Body of pancreas (tissue), 4 donors: ENCODE results near the gene AK3. TPM values are rescaled to one million over a fixed set of nuclear protein-coding genes. Genes with fewer than 3 reads are reported as not detected.
"Not testable (repeated sequence)": the region's sequence is repeated elsewhere in the genome, so short reads cannot be mapped to it uniquely, and the experiment has no call there.

Experiments
- ATAC-seq: fragments of 150-250 bp; one replicate; pipeline ENCODE4 v1.9.1; 2016
- DNase-seq, 4 donors: peaks; one replicate each; pipeline ENCODE4 v3.0.0-alpha.2; 2019
- H3K27ac ChIP-seq, 4 donors: fragments of 200-600 bp; sonication (generic); 1 replicate in 3 of 4; 2 replicates in 1 of 4; pipeline versions ENCODE4 v1.5.1 to v1.6.1; 2016 to 2019; ENCODE audit warnings: mild to moderate bottlenecking in 1 of 4, mixed read lengths in 1 of 4, moderate library complexity in 1 of 4
- H3K27me3 ChIP-seq, 2 donors: fragments of 200-600 bp; sonication (generic); one replicate each; pipeline ENCODE4 v1.6.0; 2016; ENCODE audit warnings: mild to moderate bottlenecking in 1 of 2
- H3K36me3 ChIP-seq, 2 donors: fragments of 200-600 bp; sonication (generic); replicated peaks in 1 of 2; 2 replicates each; pipeline ENCODE4 v1.5.1; 2016; ENCODE audit warnings: low read depth in 2 of 2; ENCODE audit not compliant: insufficient read depth in 1 of 2
- H3K4me1 ChIP-seq: fragments of 200-600 bp; sonication (generic); one replicate; pipeline ENCODE4 v1.6.0; 2016
- H3K4me3 ChIP-seq, 2 donors: fragments of 200-600 bp; sonication (generic); 1 replicate in 1 of 2; 2 replicates in 1 of 2; pipeline ENCODE4 v1.5.1; 2016 to 2019
- H3K9me3 ChIP-seq, 3 donors: fragments of 200-600 bp; sonication (generic); 1 replicate in 2 of 3; 2 replicates in 1 of 3; pipeline ENCODE4 v1.5.1; 2016
- POLR2A ChIP-seq, 3 donors: fragments of 450-650 bp; IDR thresholded peaks; one replicate each; pipeline ENCODE4 v1.6.1; 2016; ENCODE audit warnings: antibody characterized with exemption in 3 of 3, mild to moderate bottlenecking in 2 of 3
- WGBS, 2 donors: methylation state at CpG; one replicate each; pipeline ENCODE4 v1.1.5; 2017; 5-methylcytosine and 5-hydroxymethylcytosine counted together
- intact Hi-C: fragments of 100-400 bp; cut with DNase I; formaldehyde crosslinking; loops from one replicate; pipeline ENCODE4 v1.15.1; 2023
- total RNA-seq, 2 donors: library from RNA; depleted of rRNA; stranded (reverse); fragments of >200 nt; gene quantifications; one replicate each; pipeline ENCODE4 v1.1.0, GENCODE V29; 2016
- TF ChIP-seq, protein P1 (sequence below), 7 experiments: fragments of 450-650 bp in 4 of 7; fragments of 200-600 bp in 3 of 7; sonication (generic) in 3 of 7; IDR thresholded peaks; one replicate each; pipeline ENCODE4 v1.5.1; 2016 to 2019; ENCODE audit warnings: antibody characterized with exemption in 7 of 7

The AK3 gene
- total RNA-seq, 2 donors from 2014 or later = 46.4 to 47.5 TPM

DNA sequence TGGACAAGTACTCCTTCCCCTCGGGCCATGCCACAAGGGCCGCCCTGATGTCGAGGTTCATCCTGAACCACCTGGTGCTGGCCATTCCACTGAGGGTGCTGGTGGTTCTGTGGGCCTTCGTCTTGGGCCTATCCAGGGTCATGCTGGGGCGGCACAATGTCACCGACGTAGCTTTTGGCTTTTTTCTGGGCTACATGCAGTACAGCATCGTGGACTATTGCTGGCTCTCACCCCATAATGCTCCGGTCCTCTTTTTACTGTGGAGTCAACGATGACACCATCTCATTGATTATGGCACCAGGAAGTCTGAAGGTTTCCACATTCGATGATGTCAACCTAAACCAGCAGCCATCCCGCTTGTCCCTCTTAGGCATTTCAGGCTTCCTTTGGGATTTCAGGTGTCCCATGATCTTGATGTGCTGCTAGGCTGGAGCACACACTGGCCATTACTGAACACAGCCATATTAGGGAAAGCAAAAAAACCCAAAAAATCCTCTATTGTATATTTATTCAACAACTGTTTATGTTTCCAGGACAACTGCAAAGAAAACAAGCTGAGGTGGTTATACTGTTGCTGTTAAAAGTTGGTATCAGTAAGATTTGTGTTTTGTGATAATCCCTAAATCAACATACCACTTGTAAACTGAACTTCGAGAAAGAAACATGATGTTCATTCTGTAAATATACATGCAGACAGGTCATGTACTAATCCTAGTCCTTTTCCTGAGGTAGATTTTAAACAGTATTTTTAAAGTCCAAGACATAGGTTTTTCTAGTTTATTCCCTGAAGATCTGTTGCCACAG is 77.8 kb downstream of the AK3 start:
- peak in 3 of 4 donors; percentile 36 to 65 (median 42) for DNase-seq

DNA sequence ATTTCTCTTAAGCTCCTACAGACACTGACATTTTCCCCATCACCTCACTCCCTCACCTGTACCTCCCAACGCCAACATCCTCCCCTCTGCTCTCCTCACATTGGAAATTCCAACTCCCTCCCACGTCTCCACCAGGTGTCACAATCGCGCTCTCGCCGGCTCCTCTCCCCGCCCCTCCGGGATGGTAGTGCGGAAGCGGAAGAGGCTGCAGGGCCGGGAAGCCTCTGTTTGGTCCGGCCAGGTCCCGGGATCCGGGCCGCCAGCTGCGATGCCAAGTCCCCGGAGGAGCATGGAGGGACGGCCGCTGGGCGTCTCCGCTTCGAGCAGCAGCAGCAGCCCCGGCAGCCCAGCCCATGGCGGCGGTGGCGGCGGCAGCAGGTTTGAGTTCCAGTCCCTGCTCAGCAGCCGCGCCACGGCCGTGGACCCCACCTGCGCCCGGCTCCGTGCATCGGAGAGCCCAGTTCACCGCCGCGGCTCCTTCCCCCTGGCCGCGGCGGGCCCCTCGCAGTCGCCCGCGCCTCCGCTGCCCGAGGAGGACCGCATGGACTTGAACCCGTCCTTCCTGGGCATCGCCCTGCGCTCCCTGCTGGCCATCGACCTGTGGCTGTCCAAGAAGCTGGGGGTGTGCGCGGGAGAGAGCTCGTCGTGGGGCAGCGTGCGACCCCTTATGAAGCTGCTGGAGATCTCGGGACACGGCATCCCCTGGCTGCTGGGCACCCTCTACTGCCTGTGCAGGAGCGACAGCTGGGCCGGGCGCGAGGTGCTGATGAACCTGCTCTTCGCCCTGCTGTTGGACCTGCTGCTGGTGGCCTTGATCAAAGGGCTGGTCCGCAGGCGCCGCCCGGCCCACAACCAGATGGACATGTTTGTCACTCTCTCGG is 78.7 kb downstream of the AK3 start, which contains the start of gene PLPP6:
TSS of gene PLPP6 (plus strand) at position 187 of the 881 bp plus-strand sequence. CDS start at position 269, 82 bp downstream.
- intact Hi-C loops = no loop called here
- Histone ChIP-seq H3K27ac (peak within 1 kb of the TSS; percentile 77 to 98 (median 94)), H3K27me3 (no peaks in the 10 kb centered on the region), H3K36me3 (no peaks in the 10 kb centered on the region), H3K4me1 (peaks cover 62% of the 10 kb centered on the region), H3K4me3 (peak within 1 kb of the TSS; percentile 39 to 72), H3K9me3 (no peaks in the 10 kb centered on the region)
- peak; percentile 84 to 94 (median 93) for TF ChIP-seq POLR2A (IDR thresholded peaks at IDR 0.05)
- TF ChIP-seq, protein P1, sequence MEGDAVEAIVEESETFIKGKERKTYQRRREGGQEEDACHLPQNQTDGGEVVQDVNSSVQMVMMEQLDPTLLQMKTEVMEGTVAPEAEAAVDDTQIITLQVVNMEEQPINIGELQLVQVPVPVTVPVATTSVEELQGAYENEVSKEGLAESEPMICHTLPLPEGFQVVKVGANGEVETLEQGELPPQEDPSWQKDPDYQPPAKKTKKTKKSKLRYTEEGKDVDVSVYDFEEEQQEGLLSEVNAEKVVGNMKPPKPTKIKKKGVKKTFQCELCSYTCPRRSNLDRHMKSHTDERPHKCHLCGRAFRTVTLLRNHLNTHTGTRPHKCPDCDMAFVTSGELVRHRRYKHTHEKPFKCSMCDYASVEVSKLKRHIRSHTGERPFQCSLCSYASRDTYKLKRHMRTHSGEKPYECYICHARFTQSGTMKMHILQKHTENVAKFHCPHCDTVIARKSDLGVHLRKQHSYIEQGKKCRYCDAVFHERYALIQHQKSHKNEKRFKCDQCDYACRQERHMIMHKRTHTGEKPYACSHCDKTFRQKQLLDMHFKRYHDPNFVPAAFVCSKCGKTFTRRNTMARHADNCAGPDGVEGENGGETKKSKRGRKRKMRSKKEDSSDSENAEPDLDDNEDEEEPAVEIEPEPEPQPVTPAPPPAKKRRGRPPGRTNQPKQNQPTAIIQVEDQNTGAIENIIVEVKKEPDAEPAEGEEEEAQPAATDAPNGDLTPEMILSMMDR (IDR thresholded peaks at IDR 0.05) = peak; percentile 45 to 87 (median 79)
- peak; percentile 88 for ATAC-seq
- DNase-seq = peak; percentile 92 to 93 (median 92)
- WGBS, 2 donors = 0 to 6% methylated on average over 16 to 69 of the region's 70 CpGs

More for the DNA sequence above, 77.8 kb downstream of the AK3 start:
- H3K4me1 ChIP-seq = peaks cover 53% of the 10 kb centered on the region
- H3K9me3 ChIP-seq = no peaks in the 10 kb centered on the region
- H3K4me3 ChIP-seq = peak overlapping the region; percentile 39 to 72
- no peaks in the 10 kb centered on the region for H3K27me3 ChIP-seq
- intact Hi-C loops = no loop called here
- 19 to 22% methylated on average over 13 of the region's 13 CpGs for WGBS, 2 donors
- peak overlapping the region; percentile 77 to 98 (median 94) for H3K27ac ChIP-seq
- TF ChIP-seq, protein P1 (IDR thresholded peaks at IDR 0.05) = no peak
- peak in 2 of 3 donors; percentile 62 to 74 for TF ChIP-seq POLR2A (IDR thresholded peaks at IDR 0.05)
- H3K36me3 ChIP-seq = no peaks in the 10 kb centered on the region
- peak; percentile 63 for ATAC-seq

DNA sequence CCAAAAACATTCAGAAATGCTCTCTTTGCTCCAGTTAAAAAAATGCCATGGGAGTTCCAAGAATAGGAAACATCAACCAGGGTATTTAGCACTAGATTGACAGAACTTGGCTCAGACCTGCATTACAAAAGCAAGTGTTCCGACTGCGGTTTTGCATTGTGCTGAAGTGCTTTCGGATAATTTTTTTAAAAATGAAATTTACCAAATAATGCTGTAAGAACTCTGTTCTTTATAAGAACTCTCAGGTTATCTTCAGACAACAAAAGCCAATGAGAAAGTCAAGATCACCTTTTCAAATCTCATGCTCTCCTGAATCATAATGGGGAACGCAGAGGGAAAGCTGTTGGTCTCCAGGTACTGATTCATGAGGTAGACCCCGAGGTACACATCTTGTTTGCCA is 79.4 kb downstream of the AK3 start:
- H3K36me3 ChIP-seq = no peaks in the 10 kb centered on the region
- H3K27ac ChIP-seq = peak overlapping the region; percentile 77 to 98 (median 94)
- peaks cover 59% of the 10 kb centered on the region for H3K4me1 ChIP-seq
- intact Hi-C loops = no loop called here
- no peaks in the 10 kb centered on the region for H3K9me3 ChIP-seq
- 1 to 4% methylated on average over 5 of the region's 5 CpGs for WGBS, 2 donors
- ATAC-seq (no peak), DNase-seq (no peak)
- TF ChIP-seq, protein P1 (IDR thresholded peaks at IDR 0.05) = no peak
- TF ChIP-seq POLR2A (IDR thresholded peaks at IDR 0.05) = no peak
- H3K27me3 ChIP-seq = no peaks in the 10 kb centered on the region
- H3K4me3 ChIP-seq = no peak overlapping the region

DNA sequence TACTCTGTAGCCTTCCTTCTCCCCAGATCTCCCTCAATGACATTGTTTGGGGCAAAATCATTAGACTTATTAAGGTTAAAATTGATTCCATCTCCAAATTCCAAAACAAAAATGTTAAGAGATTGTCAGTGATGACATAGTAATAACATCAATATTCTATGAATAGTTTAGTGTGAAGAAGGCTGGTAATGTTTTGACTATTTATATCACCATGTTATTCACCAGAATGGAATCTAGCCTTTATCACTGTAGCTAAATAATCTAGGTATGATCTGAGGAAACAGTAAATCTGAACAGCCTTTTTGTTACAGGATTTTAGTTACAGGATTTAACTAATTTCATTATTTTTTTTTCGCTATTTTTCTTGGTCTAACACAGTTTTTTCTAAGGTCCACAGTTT is 79.8 kb downstream of the AK3 start:
- peaks cover 56% of the 10 kb centered on the region for H3K4me1 ChIP-seq
- no peaks in the 10 kb centered on the region for H3K9me3 ChIP-seq
- no peaks in the 10 kb centered on the region for H3K36me3 ChIP-seq
- WGBS, 2 donors = 75 to 78% methylated on average over 1 of the region's 1 CpG
- H3K27ac ChIP-seq = peak overlapping the region in 3 of 4 donors; percentile 77 to 98 (median 98)
- H3K27me3 ChIP-seq = no peaks in the 10 kb centered on the region
- DNase-seq = no peak
- ATAC-seq = no peak
- TF ChIP-seq, protein P1 (IDR thresholded peaks at IDR 0.05) = no peak
- TF ChIP-seq POLR2A (IDR thresholded peaks at IDR 0.05) = no peak
- intact Hi-C loops = no loop called here
- no peak overlapping the region for H3K4me3 ChIP-seq

DNA sequence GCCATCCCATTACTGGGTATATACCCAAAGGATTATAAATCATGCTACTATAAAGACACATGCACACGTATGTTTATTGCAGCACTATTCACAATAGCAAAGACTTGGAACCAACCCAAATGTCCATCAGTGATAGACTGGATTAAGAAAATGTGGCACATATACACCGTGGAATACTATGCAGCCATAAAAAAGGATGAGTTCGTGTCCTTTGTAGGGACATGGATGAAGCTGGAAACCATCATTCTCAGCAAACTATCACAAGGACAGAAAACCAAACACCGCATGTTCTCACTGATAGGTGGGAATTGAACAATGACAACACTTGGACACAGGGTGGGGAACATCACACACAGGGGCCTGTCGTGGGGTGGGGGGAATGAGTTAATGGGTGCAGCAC is 80.3 kb downstream of the AK3 start:
- DNase-seq, H3K9me3 ChIP-seq, H3K36me3 ChIP-seq, H3K27me3 ChIP-seq, ATAC-seq, intact Hi-C loops, H3K4me3 ChIP-seq: not testable (repeated sequence)
- H3K27ac ChIP-seq = peak overlapping the region in 2 of 4 donors; percentile 98
- H3K4me1 ChIP-seq = peaks cover 56% of the 10 kb centered on the region
- 82 to 96% methylated on average over 4 to 5 of the region's 5 CpGs for WGBS, 2 donors
